DND-41 (cell line): ENCODE data around the gene YTHDF2.

Source experiments
- ATAC-seq: fragments of 200-7000 bp; cut with Tn5 transposase; 3 replicates; pipeline ENCODE4 v1.9.1; 2021; ENCODE audit warnings: low read depth; ENCODE audit not compliant: insufficient read depth
- DNase-seq: peaks from one replicate; pipeline ENCODE4 v3.0.0-alpha.2; 2020
- H2AFZ ChIP-seq: 2 replicates; pipeline ENCODE4 v1.6.0; 2012; ENCODE audit warnings: low read depth, low read length
- H3K27ac ChIP-seq: 2 replicates; pipeline ENCODE4 v1.5.1; 2012; ENCODE audit warnings: low read length, inconsistent platforms
- H3K27me3 ChIP-seq: fragments of 200-600 bp; sonication (generic); 2 replicates; pipeline ENCODE4 v1.6.0; 2012; ENCODE audit warnings: low read length, mild to moderate bottlenecking, inconsistent platforms; ENCODE audit not compliant: insufficient read depth, poor library complexity
- H3K36me3 ChIP-seq: 2 replicates; pipeline ENCODE4 v1.5.1; 2012; ENCODE audit warnings: low read length, inconsistent platforms; ENCODE audit not compliant: insufficient read depth
- H3K4me1 ChIP-seq: 2 replicates; pipeline ENCODE4 v1.5.1; 2012; ENCODE audit warnings: mild to moderate bottlenecking, low read length; ENCODE audit not compliant: insufficient read depth
- H3K4me2 ChIP-seq: 2 replicates; pipeline ENCODE4 v1.6.0; 2012; ENCODE audit warnings: mild to moderate bottlenecking, moderate library complexity, low read length, inconsistent platforms; ENCODE audit not compliant: insufficient read depth
- H3K4me3 ChIP-seq, 2 experiments: fragments of 200-600 bp in 1 of 2; shearing (Covaris generic) in 1 of 2; 2 replicates each; pipeline ENCODE4 v1.5.1; 2012 to 2016; ENCODE audit warnings: inconsistent platforms in 2 of 2, low read length in 2 of 2, mild to moderate bottlenecking in 2 of 2, low read depth in 1 of 2, moderate library complexity in 1 of 2
- H3K79me2 ChIP-seq: 2 replicates; pipeline ENCODE4 v1.6.0; 2012; ENCODE audit warnings: low read length, inconsistent platforms; ENCODE audit not compliant: insufficient read depth
- H3K9ac ChIP-seq: 2 replicates; pipeline ENCODE4 v1.6.0; 2012; ENCODE audit warnings: low read depth, mild to moderate bottlenecking, inconsistent platforms, low read length, moderate library complexity
- H3K9me3 ChIP-seq: 2 replicates; pipeline ENCODE4 v1.5.1; 2012; ENCODE audit warnings: low read length, moderate library complexity, mild to moderate bottlenecking, inconsistent platforms; ENCODE audit not compliant: insufficient read depth, severe bottlenecking
- H4K20me1 ChIP-seq: 2 replicates; pipeline ENCODE4 v1.6.0; 2012; ENCODE audit warnings: low read length; ENCODE audit not compliant: insufficient read depth
- EZH2 ChIP-seq: IDR thresholded peaks from 3 replicates; pipeline ENCODE4 v1.6.1; 2012; ENCODE audit warnings: borderline replicate concordance, low read depth, mild to moderate bottlenecking, moderate library complexity, low read length, inconsistent platforms; ENCODE audit not compliant: severe bottlenecking
- TF ChIP-seq, protein P1 (sequence below): IDR thresholded peaks from 2 replicates; pipeline ENCODE4 v1.5.1; 2012; ENCODE audit warnings: borderline replicate concordance, low read length, moderate library complexity, mild to moderate bottlenecking; ENCODE audit not compliant: poor library complexity, severe bottlenecking; ENCODE audit errors: extremely low read depth

The YTHDF2 gene

DNA sequence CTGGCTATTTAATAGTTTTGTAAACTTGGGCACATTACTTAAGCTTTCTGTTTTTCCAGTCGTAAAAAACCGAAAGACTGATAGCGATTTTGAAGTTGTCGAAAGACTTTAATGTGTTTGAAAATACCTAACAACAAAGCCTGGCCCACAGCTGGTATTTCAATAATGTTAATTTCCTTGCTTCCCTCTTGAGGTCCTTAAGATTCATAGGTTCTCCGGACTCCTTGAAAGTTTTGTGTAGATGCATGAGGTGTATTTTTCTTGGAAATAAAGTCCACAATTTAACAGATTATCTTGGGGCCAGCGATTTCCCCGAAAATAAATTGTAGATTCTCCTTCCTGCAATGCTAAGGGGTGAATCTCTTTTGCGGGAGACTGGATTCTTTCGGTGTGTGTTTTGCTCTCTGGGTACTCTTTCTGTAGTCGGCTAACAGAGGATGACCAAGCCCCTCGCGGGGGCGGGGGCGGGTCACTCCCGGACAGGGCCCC, 735 bp upstream of the YTHDF2 start:
- Histone ChIP-seq H3K9ac (peak overlapping the region; percentile 98), H3K36me3 (peaks cover 37% of the 10 kb centered on the region), H3K4me3 (peak overlapping the region; percentile 93 to 98; a peak in 3 of 4 replicates), H4K20me1 (peaks cover 35% of the 10 kb centered on the region), H3K27ac (peak overlapping the region; percentile 83), H3K79me2 (peaks cover 43% of the 10 kb centered on the region), H2AFZ (peak overlapping the region; percentile 98), H3K4me1 (peaks cover 41% of the 10 kb centered on the region), H3K4me2 (peak overlapping the region; percentile 74), H3K27me3 (no peaks in the 10 kb centered on the region), H3K9me3 (no peaks in the 10 kb centered on the region)
- DNase-seq (no peak), ATAC-seq (no peak)
- TF ChIP-seq, protein P1, sequence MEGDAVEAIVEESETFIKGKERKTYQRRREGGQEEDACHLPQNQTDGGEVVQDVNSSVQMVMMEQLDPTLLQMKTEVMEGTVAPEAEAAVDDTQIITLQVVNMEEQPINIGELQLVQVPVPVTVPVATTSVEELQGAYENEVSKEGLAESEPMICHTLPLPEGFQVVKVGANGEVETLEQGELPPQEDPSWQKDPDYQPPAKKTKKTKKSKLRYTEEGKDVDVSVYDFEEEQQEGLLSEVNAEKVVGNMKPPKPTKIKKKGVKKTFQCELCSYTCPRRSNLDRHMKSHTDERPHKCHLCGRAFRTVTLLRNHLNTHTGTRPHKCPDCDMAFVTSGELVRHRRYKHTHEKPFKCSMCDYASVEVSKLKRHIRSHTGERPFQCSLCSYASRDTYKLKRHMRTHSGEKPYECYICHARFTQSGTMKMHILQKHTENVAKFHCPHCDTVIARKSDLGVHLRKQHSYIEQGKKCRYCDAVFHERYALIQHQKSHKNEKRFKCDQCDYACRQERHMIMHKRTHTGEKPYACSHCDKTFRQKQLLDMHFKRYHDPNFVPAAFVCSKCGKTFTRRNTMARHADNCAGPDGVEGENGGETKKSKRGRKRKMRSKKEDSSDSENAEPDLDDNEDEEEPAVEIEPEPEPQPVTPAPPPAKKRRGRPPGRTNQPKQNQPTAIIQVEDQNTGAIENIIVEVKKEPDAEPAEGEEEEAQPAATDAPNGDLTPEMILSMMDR, result no peak
- no peak for TF ChIP-seq EZH2

DNA sequence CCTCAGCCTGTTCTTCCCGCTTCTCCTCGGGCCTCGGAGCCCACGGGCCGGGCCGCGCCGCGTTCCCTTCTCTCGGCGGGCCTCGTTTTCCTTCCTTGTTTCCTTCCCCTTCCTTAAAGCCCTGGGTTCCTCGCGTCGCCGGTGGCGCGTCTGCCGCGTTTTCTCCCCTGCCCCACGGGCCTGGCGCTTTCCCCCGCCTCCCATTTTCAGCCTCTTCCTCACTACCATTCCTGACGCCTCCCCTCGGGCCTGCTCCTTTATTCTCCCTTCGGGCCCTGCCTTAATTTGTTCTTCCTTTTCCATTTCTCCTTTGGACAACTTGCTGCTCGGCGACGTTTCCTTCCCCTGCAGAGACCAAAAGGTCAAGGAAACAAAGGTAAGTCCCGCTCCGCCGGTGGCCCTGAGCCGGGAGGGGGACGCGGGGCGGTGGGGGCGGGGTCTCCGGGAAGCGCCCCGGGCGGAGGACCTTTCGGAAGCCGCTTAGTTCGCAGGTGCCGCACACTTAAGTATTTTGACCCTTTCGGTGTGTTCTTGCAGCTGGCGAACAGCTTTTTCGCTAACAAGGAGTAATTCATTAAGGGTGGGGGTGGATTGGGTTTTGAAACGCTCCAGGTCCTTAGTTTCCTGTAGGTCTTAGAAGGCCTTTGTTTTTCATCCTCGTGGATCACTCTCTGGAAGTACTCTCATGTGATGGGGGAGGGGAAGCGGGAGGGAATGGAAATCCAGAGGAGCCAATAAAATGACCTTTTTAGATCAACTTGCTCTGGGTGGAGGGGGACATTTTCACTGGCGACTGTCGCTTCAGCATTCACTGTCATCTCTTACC, 780 bp downstream of the YTHDF2 start:
- H3K79me2 ChIP-seq, result peaks cover 58% of the 10 kb centered on the region
- H3K36me3 ChIP-seq, result peaks cover 52% of the 10 kb centered on the region
- peak overlapping the region; percentile 68 for H2AFZ ChIP-seq
- peak overlapping the region; percentile 74 for H3K4me2 ChIP-seq
- H3K4me3 ChIP-seq, result peak overlapping the region; percentile 93 to 98
- no peaks in the 10 kb centered on the region for H3K9me3 ChIP-seq
- H4K20me1 ChIP-seq, result peaks cover 50% of the 10 kb centered on the region
- no peak for TF ChIP-seq EZH2
- ATAC-seq (peak; percentile 13; the same call in 2 of the 3 replicates), DNase-seq (peak; percentile 57)
- H3K9ac ChIP-seq, result peak overlapping the region; percentile 98
- peak overlapping the region; percentile 87 for H3K27ac ChIP-seq
- no peaks in the 10 kb centered on the region for H3K27me3 ChIP-seq
- H3K4me1 ChIP-seq, result peaks cover 56% of the 10 kb centered on the region

DNA sequence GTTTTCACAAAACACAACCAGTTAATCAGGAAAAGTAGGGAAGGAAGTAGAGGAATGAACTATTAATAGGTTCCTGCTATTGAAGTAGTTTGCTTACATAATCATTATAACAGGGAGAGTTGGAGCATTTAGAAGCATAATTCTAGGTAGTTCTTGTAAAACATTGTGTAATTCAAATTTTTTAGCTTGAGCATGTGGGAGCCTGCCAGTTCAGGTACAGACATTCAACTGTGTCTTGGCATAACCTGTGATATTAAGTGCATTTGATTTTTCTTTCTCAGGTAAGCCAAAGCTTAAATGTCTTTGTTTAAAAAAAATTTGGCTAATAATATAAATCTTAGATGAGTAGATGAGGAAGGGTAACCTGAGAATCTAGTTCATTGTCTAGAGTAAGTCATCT, 3.4 kb downstream of the YTHDF2 start:
- DNase-seq, result no peak
- Histone ChIP-seq H3K36me3 (peaks cover 78% of the 10 kb centered on the region), H3K4me3 (peak overlapping the region in 1 of 2 experiments; percentile 93; a peak in 2 of 4 replicates), H3K4me1 (peaks cover 82% of the 10 kb centered on the region), H3K79me2 (peaks cover 84% of the 10 kb centered on the region), H3K9ac (peak overlapping the region; percentile 98; the same call in 1 of the 2 replicates), H3K27ac (no peak overlapping the region), H3K4me2 (peak overlapping the region; percentile 74), H3K9me3 (no peaks in the 10 kb centered on the region), H2AFZ (no peak overlapping the region), H3K27me3 (no peaks in the 10 kb centered on the region), H4K20me1 (peaks cover 76% of the 10 kb centered on the region)
- no peak for ATAC-seq
- TF ChIP-seq EZH2, result no peak
- TF ChIP-seq, protein P1, result no peak

DNA sequence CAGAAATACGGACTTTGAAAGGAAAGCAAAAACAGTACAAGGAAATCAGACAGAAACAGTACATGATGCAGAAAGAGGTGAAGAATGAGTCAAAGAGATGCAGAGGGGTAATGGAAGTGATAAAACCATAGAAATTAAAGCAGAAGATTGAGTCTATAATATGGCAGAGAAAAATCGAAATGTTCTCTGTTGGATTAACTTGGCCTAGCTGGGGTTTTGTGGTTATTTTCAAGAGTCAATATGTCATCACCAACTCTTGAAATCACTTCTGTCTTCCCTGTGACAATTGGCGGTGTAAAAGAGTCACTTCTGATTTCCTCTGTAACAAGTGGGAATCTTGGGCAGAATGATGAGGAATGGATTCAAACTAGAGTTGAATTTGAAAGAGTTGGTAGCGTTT, 7.4 kb downstream of the YTHDF2 start:
- Histone ChIP-seq H4K20me1 (peaks cover 97% of the 10 kb centered on the region), H3K9me3 (no peaks in the 10 kb centered on the region), H3K4me2 (peak overlapping the region; percentile 59; the same call in 1 of the 2 replicates), H3K36me3 (peaks cover 96% of the 10 kb centered on the region), H3K9ac (no peak overlapping the region), H3K27ac (no peak overlapping the region), H3K4me1 (peaks cover 96% of the 10 kb centered on the region), H2AFZ (no peak overlapping the region), H3K27me3 (no peaks in the 10 kb centered on the region), H3K79me2 (peaks cover 100% of the 10 kb centered on the region), H3K4me3 (peak overlapping the region in 1 of 2 experiments; percentile 13; a peak in 1 of 4 replicates)
- ATAC-seq, result no peak
- TF ChIP-seq, protein P1, result no peak
- TF ChIP-seq EZH2, result no peak
- no peak for DNase-seq
